GM12872 (cell line): ENCODE results near the gene TCF7L2.

Experiments used
- CTCF ChIP-seq: IDR thresholded peaks from 3 replicates; pipeline ENCODE4 v1.5.1; 2011; ENCODE audit warnings: low read depth, mild to moderate bottlenecking, low read length, moderate library complexity; ENCODE audit not compliant: insufficient read depth

The TCF7L2 gene

GRCh38 chr10:113122947-113123346, 172.9 kb downstream of the TCF7L2 start:
- TF ChIP-seq CTCF = no peak

GRCh38 chr10:113124724-113125123, 174.7 kb downstream of the TCF7L2 start:
- no peak for TF ChIP-seq CTCF

GRCh38 chr10:113125612-113126011, 175.6 kb downstream of the TCF7L2 start:
- no peak for TF ChIP-seq CTCF

GRCh38 chr10:113126229-113127201, 176.5 kb downstream of the TCF7L2 start:
- no peak; the same call in 2 of the 3 replicates for TF ChIP-seq CTCF

GRCh38 chr10:113127261-113127900, 177.3 kb downstream of the TCF7L2 start:
- no peak for TF ChIP-seq CTCF

GRCh38 chr10:113127901-113128283, 177.8 kb downstream of the TCF7L2 start:
- no peak for TF ChIP-seq CTCF

- no peak for TF ChIP-seq CTCF
Measured at GRCh38 chr10:113128450-113129070, 178.5 kb downstream of the TCF7L2 start.
